ENCODE data around the gene ZSCAN5C. TPM values are rescaled to one million over a fixed set of nuclear protein-coding genes. Genes with fewer than 3 reads are reported as not detected.
"Not testable (repeated sequence)": the region's sequence is repeated elsewhere in the genome, so short reads cannot be mapped to it uniquely, and the experiment has no call there.

The ZSCAN5C gene
- not detected for total RNA-seq
- long read RNA-seq, donor 1: 0 reads
- long read RNA-seq, donor 2: 0 reads

DNA sequence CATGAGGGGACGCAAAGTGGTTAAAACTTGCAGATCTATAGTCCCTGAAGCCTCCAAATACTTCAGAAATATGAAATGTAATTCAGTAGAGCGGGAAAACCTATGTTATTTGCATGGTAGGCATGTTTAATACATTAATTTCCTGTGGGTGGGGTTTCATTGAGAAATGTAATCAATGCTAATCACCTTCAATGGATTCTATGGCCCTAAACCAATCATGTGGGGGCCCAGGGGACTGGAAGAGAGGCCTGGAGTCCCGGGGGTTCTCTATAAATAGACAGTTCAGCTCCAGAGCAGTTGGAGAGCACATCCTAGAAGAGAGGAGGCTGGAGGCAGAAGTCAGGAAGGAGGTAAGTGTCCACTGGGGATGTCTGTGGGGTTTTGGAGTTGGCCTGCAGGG is at the start of gene ZSCAN5C:
Gene ZSCAN5C, plus strand, starts transcription at position 301 of the 400 bp plus-strand sequence. CDS start 3,641 bp downstream, outside the sequence.
- no peak for DNase-seq (ENCODE audit: low spot score)
- intact Hi-C loops (cut with DNase I): no loop called here

DNA sequence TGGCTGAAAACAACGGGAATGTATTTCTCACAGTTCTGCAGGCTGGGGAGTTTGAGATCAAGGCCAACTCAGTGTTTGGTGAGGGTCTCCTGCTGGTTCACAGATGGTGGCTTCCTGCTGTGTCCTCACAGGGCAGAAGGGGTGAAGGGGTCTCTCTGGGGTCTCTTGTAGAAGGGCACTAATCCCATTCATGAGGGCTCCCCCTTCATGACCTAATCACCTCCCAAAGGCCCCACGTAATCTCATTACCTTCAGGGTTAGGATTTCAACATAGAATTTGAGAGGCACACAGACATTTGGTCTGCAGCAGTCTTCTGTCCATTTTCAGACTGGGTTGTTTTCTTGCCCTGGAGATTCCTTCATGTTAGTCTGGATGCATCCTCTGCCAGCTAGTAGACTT is 49.4 kb upstream of the ZSCAN5C start:
- DNase-seq (ENCODE audit: low spot score): no peak
- intact Hi-C loops (cut with DNase I): no loop called here

DNA sequence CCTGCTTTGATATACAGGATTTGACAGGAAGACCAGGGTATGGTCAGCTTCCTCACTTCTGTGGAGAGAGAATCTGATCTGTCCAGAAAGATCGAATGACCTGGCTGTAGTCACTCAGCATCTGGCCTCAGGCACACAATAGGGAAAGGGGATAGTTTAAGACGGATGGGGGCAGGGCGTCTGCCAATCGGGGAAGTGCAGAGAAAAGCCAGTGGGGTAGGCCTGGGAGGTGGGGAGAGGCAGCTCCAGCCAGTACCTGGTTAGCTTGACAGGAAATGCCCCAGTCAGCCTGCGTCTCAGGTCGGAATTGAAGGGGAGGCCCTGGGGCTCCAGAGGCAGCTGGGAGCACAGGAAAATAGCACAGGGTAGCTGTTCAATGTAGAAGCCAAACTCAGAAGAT is 48.6 kb upstream of the ZSCAN5C start:
- intact Hi-C loops (cut with DNase I): no loop called here
- DNase-seq (ENCODE audit: low spot score): no peak

DNA sequence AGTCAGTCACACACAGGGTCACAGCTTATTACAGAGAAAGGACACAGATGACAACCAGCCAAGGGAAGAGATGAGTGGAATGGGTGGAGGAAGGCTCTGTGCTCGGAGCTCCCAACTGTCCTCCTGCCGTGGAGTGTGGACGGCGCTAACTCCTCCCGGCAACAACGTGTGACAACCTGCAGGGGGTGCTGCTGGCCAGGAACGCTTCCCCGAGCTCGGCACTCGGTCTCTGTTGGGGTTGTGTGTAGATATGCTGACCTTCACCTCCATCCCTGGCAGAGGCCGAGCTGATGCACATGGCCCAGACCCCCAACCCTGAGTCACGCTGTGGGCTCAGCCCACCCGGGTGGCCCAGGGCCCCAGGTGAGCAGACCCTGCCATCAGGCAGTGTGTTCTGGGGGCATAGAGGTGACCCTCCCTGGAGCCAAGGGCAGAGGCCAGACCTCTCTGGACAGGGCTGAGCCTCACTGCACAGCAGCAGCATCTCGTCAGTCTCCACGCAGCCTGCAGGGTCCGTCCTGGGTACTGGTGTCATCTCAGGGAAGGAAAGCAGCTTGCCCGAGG is 46.9 kb upstream of the ZSCAN5C start:
- DNase-seq (ENCODE audit: low spot score): peak; percentile 84
- intact Hi-C loops (cut with DNase I): no loop called here

GRCh38 chr19:56156768-56157167 is 45.3 kb upstream of the ZSCAN5C start:
- intact Hi-C loops (cut with DNase I): no loop called here
- no peak for DNase-seq (ENCODE audit: low spot score)

DNA sequence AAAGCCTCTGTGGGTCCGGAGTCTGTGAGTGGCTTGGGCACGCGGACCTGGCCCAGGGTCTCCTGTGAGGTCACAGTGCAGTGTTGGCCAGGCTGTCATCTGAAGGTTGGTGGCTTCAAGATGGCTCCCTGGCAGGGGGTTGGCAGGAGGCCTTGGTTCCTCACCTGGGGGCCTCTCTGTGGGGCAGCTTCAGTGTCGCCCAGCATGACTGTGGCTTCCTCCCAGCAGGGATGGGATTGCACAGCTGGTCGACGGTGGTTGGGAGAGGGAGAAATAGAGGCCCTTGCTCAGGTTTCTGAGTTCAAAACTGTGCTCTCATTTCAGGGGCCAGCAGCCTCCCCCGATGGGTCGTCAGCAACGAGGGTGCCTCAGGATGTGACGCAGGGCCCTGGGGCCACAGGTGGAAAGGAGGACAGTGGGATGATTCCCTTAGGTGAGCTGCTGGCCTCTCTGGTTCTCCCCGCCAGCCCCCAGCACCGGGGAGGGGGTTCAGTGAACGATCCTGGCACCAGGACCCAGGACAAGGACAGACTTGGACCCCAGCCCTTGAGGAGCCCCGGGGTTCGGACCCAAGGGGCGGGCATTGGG is 43.8 kb upstream of the ZSCAN5C start:
- DNase-seq (ENCODE audit: low spot score): no peak
- intact Hi-C loops (cut with DNase I): no loop called here

- intact Hi-C loops (cut with DNase I): no loop called here
- DNase-seq (ENCODE audit: low spot score): no peak
Measured at GRCh38 chr19:56159009-56159559, 43.0 kb upstream of the ZSCAN5C start.

- intact Hi-C loops (cut with DNase I): no loop called here
- no peak for DNase-seq (ENCODE audit: low spot score)
Measured at GRCh38 chr19:56159622-56160271, 42.3 kb upstream of the ZSCAN5C start.

DNA sequence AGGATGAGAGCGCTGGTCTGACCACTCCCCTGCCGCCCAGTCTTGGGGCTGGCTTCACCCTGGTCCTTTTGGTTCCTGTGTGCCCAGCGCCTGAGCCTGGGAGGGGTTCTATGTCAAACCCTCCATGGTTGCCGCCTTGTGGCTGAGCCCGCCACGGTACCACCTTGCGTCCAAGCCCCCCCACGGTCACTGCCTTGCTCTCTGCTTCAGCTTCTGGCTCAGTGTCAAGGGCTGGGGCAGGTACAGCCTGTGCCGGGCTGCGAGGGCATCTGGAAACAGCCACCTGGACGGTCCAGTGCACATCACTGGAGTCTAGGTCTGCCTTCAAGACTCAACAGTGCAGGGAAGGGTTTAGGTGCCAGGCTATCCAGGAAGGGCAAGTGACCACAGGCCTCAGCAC is 40.5 kb upstream of the ZSCAN5C start:
- intact Hi-C loops (cut with DNase I): no loop called here
- DNase-seq (ENCODE audit: low spot score): no peak

DNA sequence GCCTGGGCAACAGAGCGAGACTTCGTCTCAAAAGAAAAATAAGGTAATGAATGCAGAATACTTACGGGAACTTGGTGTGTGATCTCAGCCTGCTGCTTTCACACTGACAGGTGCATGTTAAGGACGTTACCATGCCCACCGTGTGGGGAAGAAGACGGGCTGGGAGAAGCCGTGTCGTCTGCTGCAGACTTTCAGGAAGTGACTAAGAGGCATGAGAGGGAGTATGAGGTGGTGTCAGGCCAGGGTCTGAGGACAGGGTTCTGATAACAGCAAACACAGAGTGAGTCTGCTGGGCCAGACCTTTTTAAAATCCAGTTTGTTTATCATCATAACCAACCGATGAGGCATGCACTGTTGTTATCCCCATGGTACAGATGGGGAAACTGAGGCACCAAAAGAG is 39.8 kb upstream of the ZSCAN5C start:
- no peak for DNase-seq (ENCODE audit: low spot score)
- intact Hi-C loops (cut with DNase I): no loop called here

- intact Hi-C loops (cut with DNase I): no loop called here
Measured at GRCh38 chr19:56163097-56163496, 39.0 kb upstream of the ZSCAN5C start.

GRCh38 chr19:56167064-56167578 is 35.0 kb upstream of the ZSCAN5C start:
- intact Hi-C loops (cut with DNase I): no loop called here
- no peak for DNase-seq (ENCODE audit: low spot score)

More at GRCh38 chr19:56163097-56163496, 39.0 kb upstream of the ZSCAN5C start:
- no peak for DNase-seq (ENCODE audit: low spot score)

- intact Hi-C loops (cut with DNase I): loop anchor here in 1 of 2 donors (5.0 kb wide), 1 partner anchor 93 kb away; no protein-coding TSS in a partner anchor
Measured at GRCh38 chr19:56170261-56170660, 31.8 kb upstream of the ZSCAN5C start.

GRCh38 chr19:56174086-56174485 is 28.0 kb upstream of the ZSCAN5C start:
- no peak for DNase-seq (ENCODE audit: low spot score)
- intact Hi-C loops (cut with DNase I): loop anchor here (2.0 to 5.0 kb wide), 2 partner anchors 95 to 97 kb away; no protein-coding TSS in a partner anchor

More at GRCh38 chr19:56170261-56170660, 31.8 kb upstream of the ZSCAN5C start:
- DNase-seq (ENCODE audit: low spot score): no peak

DNA sequence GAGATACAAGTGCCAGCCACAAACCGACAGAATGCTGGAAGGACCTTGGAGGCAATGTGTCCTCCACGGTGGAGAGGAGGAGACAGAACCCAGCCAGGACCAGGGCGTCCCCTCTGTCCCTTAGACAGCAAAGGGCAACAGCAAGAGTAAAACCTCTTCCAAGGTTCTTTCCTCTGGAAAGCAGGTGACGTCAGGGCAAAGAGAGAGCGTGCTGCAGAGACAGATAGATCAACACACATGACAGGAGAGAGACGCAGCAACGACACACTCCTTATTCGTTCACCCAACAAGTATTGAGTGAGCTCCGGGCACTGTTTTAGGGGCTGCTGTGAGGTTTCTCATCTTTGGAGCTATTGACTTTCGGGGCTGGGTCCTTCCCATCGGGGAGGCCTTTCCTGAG is 27.5 kb upstream of the ZSCAN5C start:
- DNase-seq (ENCODE audit: low spot score): no peak
- intact Hi-C loops (cut with DNase I): loop anchor here (2.0 to 5.0 kb wide), 2 partner anchors 96 to 97 kb away; no protein-coding TSS in a partner anchor

GRCh38 chr19:56175861-56176307 is 26.2 kb upstream of the ZSCAN5C start, which contains the start of gene GALP:
GALP (plus strand) TSS chr19:56176008; CDS start chr19:56177109, 1,101 bp downstream.
- intact Hi-C loops (cut with DNase I): loop anchor here in 1 of 2 donors (2.0 kb wide), 1 partner anchor 97 kb away; no protein-coding TSS in a partner anchor
- DNase-seq (ENCODE audit: low spot score): not testable (repeated sequence)

- DNase-seq (ENCODE audit: low spot score); intact Hi-C loops (cut with DNase I): not testable (repeated sequence)
Measured at GRCh38 chr19:56176310-56176709, 25.8 kb upstream of the ZSCAN5C start.

DNA sequence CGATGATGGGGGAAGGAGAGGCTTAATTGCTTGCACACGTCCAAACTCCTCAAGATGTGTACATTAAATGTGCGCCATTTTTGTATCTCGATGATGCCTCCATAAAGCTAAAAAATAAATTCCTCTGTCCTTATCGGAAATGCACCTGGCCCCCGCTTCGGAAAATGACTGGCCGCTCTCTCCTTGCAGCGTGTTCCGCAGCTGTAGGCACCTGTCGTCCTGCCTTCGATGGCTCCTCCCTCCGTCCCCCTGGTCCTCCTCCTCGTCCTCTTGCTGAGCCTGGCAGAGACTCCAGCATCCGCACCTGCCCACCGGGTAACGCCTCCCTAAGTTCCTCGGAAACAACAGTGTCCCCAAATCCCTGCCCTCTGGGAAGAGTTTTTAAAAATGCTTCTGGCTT is 25.2 kb upstream of the ZSCAN5C start:
- intact Hi-C loops (cut with DNase I): no loop called here
- DNase-seq (ENCODE audit: low spot score): no peak

GRCh38 chr19:56177564-56178243 is 24.4 kb upstream of the ZSCAN5C start:
- no peak for DNase-seq (ENCODE audit: low spot score)
- intact Hi-C loops (cut with DNase I): no loop called here
